ENCODE results near the gene MYCT1.

DNA sequence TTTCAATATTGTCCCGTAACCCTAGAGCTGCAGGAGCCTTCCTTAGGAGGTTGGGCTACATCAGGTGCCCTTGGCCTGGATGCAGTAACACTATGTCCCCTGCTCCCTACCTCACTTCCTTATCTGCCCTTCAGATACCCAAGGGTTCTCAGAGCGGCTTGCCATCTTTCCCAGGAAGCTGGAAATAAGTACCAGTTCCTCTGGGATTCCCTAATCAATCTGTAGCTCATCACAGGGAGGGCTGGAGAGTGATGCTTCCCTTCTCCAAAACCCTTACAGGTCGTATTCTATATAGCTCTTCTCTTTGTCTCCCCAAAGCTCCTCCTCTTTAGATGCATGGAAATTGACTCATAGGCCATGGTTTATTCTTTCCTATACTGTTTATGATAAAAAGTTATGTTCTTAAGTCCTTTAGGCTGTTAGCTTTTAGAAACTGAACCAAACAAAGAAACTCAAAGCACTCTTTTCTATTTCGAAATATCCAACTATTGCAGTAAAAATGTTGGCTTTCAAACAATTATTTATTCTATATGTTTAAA is 4.2 kb downstream of the MYCT1 start:
- TF ChIP-seq, protein P1, sequence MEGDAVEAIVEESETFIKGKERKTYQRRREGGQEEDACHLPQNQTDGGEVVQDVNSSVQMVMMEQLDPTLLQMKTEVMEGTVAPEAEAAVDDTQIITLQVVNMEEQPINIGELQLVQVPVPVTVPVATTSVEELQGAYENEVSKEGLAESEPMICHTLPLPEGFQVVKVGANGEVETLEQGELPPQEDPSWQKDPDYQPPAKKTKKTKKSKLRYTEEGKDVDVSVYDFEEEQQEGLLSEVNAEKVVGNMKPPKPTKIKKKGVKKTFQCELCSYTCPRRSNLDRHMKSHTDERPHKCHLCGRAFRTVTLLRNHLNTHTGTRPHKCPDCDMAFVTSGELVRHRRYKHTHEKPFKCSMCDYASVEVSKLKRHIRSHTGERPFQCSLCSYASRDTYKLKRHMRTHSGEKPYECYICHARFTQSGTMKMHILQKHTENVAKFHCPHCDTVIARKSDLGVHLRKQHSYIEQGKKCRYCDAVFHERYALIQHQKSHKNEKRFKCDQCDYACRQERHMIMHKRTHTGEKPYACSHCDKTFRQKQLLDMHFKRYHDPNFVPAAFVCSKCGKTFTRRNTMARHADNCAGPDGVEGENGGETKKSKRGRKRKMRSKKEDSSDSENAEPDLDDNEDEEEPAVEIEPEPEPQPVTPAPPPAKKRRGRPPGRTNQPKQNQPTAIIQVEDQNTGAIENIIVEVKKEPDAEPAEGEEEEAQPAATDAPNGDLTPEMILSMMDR (optimal IDR thresholded peaks at IDR 0.05 in 1 of 3, IDR thresholded peaks at IDR 0.05 in 1 of 3, conservative IDR thresholded peaks at IDR 0.05 in 1 of 3; ENCODE audit: extremely low read depth in 1 of 3, insufficient read depth in 2 of 3, low read length in 3 of 3) = no peak
- no peak for TF ChIP-seq EZH2 (IDR thresholded peaks at IDR 0.05; ENCODE audit: low read length)
